ENCODE data around the gene RAD51B. TPM values are rescaled to one million over a fixed set of nuclear protein-coding genes. Genes with fewer than 3 reads are reported as not detected.

The RAD51B gene
- total RNA-seq, 1 experiment from 2014 or later, result 20.0 TPM

DNA sequence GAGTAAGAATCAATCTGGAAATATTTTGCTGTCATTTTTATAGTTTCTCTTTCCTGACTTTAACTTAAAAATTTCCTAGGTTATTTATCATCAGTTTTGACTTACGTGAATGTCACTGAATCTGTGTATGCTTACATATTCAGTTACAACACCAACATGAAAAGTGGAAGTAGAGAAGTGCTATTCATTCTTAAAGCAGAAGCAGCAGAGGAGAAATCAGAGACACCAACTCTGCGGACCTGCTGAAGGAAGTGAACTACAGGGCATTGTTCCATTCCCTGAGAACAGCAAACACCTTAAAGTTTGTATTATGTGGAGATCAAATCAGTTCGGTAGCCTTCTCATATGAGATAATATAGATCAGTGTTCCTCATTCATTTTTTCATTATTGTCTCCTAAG lies 34.1 kb downstream of the RAD51B start:
- CTCF ChIA-PET, result no interaction called here
- no TSS peak for BruUV-seq (replicated peaks)
- no peak for ATAC-seq

DNA sequence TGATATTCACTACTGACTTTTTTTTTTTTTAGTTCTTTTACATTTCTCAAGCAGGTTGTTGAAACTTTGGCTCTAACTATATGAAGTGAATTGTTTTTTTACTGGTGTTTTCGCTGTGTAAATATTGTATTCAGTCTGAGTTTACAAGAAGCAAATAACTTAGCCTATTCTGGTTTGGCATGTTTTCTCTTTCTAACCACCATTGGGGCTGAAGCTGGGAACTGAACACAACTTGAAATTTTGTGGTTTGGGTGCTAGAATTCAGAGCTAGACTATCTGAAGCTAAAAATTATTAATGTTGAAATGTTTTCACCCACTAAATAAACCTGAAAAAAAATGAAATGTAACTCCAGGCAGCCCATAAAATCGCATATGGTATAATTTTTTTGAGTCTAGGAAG lies 37.2 kb downstream of the RAD51B start:
- ATAC-seq, result no peak
- Histone ChIP-seq H3K9me3 (ENCODE audit: control insufficient read depth in 1 of 2, insufficient read depth in 1 of 2, low read depth in 1 of 2, low read length in 2 of 2) (no peaks in the 10 kb centered on the region), H3K4me3 (replicated peaks in 1 of 2; ENCODE audit: low read depth in 1 of 2, low read length in 2 of 2) (no peak overlapping the region), H3K27me3 (ENCODE audit: insufficient read depth, low read length) (no peaks in the 10 kb centered on the region), H4K20me1 (ENCODE audit: insufficient read depth) (no peaks in the 10 kb centered on the region), H3K4me2 (ENCODE audit: low read length) (no peak overlapping the region), H3K36me3 (ENCODE audit: control insufficient read depth in 1 of 2, insufficient read depth in 2 of 2, low read length in 2 of 2) (no peaks in the 10 kb centered on the region), H3K79me2 (ENCODE audit: insufficient read depth, low read length) (no peaks in the 10 kb centered on the region), H3K4me1 (ENCODE audit: control insufficient read depth in 1 of 2, insufficient read depth in 2 of 2, low read length in 2 of 2) (peaks cover 7 to 14% of the 10 kb centered on the region in 2 experiments; a peak in 3 of 4 replicates), H3K9me2 (ENCODE audit: insufficient read depth) (no peaks in the 10 kb centered on the region), H2AFZ (ENCODE audit: low read depth, low read length, poor library complexity, severe bottlenecking) (no peak overlapping the region), H3K9ac (ENCODE audit: low read length) (no peak overlapping the region), H3K27ac (ENCODE audit: low read depth, low read length) (no peak overlapping the region)
- ChIA-PET RAD21 (ENCODE audit: low non-redundant PET in 1 of 2, low total read pairs in 2 of 2, uncharacterized antibody in 2 of 2, unreplicated experiment in 2 of 2) (no interaction called here), POLR2A (interaction anchor here (0.7 kb wide), 1 partner anchor 1612 kb away, joined by 3 read pairs; no protein-coding TSS in a partner anchor), CTCF (no interaction called here)
- intact Hi-C loops (cut with micrococcal nuclease), result no loop called here
- no peak for DNase-seq (ENCODE audit: low read depth, low spot score)
- no TSS peak for BruUV-seq (replicated peaks)
- no peak for TF ChIP-seq EZH2phosphoT487 (IDR thresholded peaks at IDR 0.05; ENCODE audit: borderline replicate concordance)
- TF ChIP-seq, protein P1, sequence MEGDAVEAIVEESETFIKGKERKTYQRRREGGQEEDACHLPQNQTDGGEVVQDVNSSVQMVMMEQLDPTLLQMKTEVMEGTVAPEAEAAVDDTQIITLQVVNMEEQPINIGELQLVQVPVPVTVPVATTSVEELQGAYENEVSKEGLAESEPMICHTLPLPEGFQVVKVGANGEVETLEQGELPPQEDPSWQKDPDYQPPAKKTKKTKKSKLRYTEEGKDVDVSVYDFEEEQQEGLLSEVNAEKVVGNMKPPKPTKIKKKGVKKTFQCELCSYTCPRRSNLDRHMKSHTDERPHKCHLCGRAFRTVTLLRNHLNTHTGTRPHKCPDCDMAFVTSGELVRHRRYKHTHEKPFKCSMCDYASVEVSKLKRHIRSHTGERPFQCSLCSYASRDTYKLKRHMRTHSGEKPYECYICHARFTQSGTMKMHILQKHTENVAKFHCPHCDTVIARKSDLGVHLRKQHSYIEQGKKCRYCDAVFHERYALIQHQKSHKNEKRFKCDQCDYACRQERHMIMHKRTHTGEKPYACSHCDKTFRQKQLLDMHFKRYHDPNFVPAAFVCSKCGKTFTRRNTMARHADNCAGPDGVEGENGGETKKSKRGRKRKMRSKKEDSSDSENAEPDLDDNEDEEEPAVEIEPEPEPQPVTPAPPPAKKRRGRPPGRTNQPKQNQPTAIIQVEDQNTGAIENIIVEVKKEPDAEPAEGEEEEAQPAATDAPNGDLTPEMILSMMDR (IDR thresholded peaks at IDR 0.05 in 2 of 3, conservative IDR thresholded peaks at IDR 0.05 in 1 of 3; ENCODE audit: borderline replicate concordance in 1 of 3, insufficient read depth in 1 of 3, low read depth in 2 of 3, low read length in 2 of 3), result no peak
- no peak for TF ChIP-seq EGR1 (IDR thresholded peaks at IDR 0.05; ENCODE audit: low read depth)
- TF ChIP-seq POLR2A (IDR thresholded peaks at IDR 0.05; ENCODE audit: borderline replicate concordance, extremely low read depth, insufficient read depth, insufficient read length), result no peak
- TF ChIP-seq, protein P2, sequence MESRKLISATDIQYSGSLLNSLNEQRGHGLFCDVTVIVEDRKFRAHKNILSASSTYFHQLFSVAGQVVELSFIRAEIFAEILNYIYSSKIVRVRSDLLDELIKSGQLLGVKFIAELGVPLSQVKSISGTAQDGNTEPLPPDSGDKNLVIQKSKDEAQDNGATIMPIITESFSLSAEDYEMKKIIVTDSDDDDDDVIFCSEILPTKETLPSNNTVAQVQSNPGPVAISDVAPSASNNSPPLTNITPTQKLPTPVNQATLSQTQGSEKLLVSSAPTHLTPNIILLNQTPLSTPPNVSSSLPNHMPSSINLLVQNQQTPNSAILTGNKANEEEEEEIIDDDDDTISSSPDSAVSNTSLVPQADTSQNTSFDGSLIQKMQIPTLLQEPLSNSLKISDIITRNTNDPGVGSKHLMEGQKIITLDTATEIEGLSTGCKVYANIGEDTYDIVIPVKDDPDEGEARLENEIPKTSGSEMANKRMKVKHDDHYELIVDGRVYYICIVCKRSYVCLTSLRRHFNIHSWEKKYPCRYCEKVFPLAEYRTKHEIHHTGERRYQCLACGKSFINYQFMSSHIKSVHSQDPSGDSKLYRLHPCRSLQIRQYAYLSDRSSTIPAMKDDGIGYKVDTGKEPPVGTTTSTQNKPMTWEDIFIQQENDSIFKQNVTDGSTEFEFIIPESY (IDR thresholded peaks at IDR 0.05; ENCODE audit: extremely low read depth, insufficient replicate concordance, low read length), result no peak
- TF ChIP-seq ELF1 (IDR thresholded peaks at IDR 0.05; ENCODE audit: borderline replicate concordance, low read depth), result no peak
- TF ChIP-seq ZFX (IDR thresholded peaks at IDR 0.05), result no peak
- TF ChIP-seq FOSL1 (IDR thresholded peaks at IDR 0.05; ENCODE audit: low read depth), result no peak
- no peak for TF ChIP-seq YY1 (IDR thresholded peaks at IDR 0.05; ENCODE audit: extremely low read depth, insufficient replicate concordance, low read depth, low read length)
- no peak for TF ChIP-seq CEBPB (IDR thresholded peaks at IDR 0.05; ENCODE audit: low read depth)
- TF ChIP-seq TCF7L2 (IDR thresholded peaks at IDR 0.05; ENCODE audit: borderline replicate concordance, extremely low read depth, insufficient read depth, insufficient read length), result no peak
- TF ChIP-seq, protein P3, sequence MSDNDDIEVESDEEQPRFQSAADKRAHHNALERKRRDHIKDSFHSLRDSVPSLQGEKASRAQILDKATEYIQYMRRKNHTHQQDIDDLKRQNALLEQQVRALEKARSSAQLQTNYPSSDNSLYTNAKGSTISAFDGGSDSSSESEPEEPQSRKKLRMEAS (IDR thresholded peaks at IDR 0.05), result no peak
- no peak for TF ChIP-seq RAD21 (IDR thresholded peaks at IDR 0.05; ENCODE audit: low read depth)
- TF ChIP-seq SP1 (IDR thresholded peaks at IDR 0.05; ENCODE audit: low read depth), result no peak
- TF ChIP-seq EZH2 (IDR thresholded peaks at IDR 0.05), result no peak
- no peak for TF ChIP-seq SRF (IDR thresholded peaks at IDR 0.05; ENCODE audit: low read depth)
- no peak for TF ChIP-seq SIN3A (IDR thresholded peaks at IDR 0.05; ENCODE audit: low read depth)
- no peak for TF ChIP-seq ZNF274 (IDR thresholded peaks at IDR 0.05; ENCODE audit: low read depth, low read length)
- TF ChIP-seq POLR2AphosphoS5 (IDR thresholded peaks at IDR 0.05; ENCODE audit: low read depth, low read length), result no peak

More for the DNA sequence above, 34.1 kb downstream of the RAD51B start:
- RAD21 ChIA-PET (ENCODE audit: low non-redundant PET in 1 of 2, low total read pairs in 2 of 2, uncharacterized antibody in 2 of 2, unreplicated experiment in 2 of 2), result no interaction called here
- no peak overlapping the region for H2AFZ ChIP-seq (ENCODE audit: low read depth, low read length, poor library complexity, severe bottlenecking)
- H3K4me1 ChIP-seq (ENCODE audit: control insufficient read depth in 1 of 2, insufficient read depth in 2 of 2, low read length in 2 of 2), result no peaks in the 10 kb centered on the region
- H3K4me2 ChIP-seq (ENCODE audit: low read length), result no peak overlapping the region
- H3K27ac ChIP-seq (ENCODE audit: low read depth, low read length), result no peak overlapping the region
- no peak overlapping the region for H3K9ac ChIP-seq (ENCODE audit: low read length)
- no peaks in the 10 kb centered on the region for H3K9me3 ChIP-seq (ENCODE audit: control insufficient read depth in 1 of 2, insufficient read depth in 1 of 2, low read depth in 1 of 2, low read length in 2 of 2)
- H3K27me3 ChIP-seq (ENCODE audit: insufficient read depth, low read length), result no peaks in the 10 kb centered on the region
- H3K9me2 ChIP-seq (ENCODE audit: insufficient read depth), result no peaks in the 10 kb centered on the region
- intact Hi-C loops (cut with micrococcal nuclease), result no loop called here
- H3K4me3 ChIP-seq (replicated peaks in 1 of 2; ENCODE audit: low read depth in 1 of 2, low read length in 2 of 2), result no peak overlapping the region
- no peaks in the 10 kb centered on the region for H4K20me1 ChIP-seq (ENCODE audit: insufficient read depth)
- no peaks in the 10 kb centered on the region for H3K79me2 ChIP-seq (ENCODE audit: insufficient read depth, low read length)
- no peak for DNase-seq (ENCODE audit: low read depth, low spot score)
- no peaks in the 10 kb centered on the region for H3K36me3 ChIP-seq (ENCODE audit: control insufficient read depth in 1 of 2, insufficient read depth in 2 of 2, low read length in 2 of 2)
- TF ChIP-seq SIN3A (IDR thresholded peaks at IDR 0.05; ENCODE audit: low read depth) (no peak), ZNF274 (IDR thresholded peaks at IDR 0.05; ENCODE audit: low read depth, low read length) (no peak)
- POLR2A ChIA-PET, result no interaction called here

Measured in HCT116 (cell line).